NCI-H2227 (cell line): ENCODE measurements around the gene TIGIT.

Source experiments
- DNase-seq: peaks from one replicate; lab custom pipeline; 2025; ENCODE audit not compliant: unreplicated experiment; lab: John Stamatoyannopoulos, UW

Gene TIGIT

DNA sequence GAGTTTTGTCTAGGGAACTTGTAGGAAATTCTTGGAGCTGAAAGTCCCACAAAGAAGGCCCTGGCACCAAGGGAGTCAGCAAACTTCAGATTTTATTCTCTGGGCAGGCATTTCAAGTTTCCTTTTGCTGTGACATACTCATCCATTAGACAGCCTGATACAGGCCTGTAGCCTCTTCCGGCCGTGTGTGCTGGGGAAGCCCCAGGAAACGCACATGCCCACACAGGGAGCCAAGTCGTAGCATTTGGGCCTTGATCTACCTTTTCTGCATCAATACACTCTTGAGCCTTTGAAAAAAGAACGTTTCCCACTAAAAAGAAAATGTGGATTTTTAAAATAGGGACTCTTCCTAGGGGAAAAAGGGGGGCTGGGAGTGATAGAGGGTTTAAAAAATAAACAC is 15.0 kb downstream of the TIGIT start:
- no peak for DNase-seq

DNA sequence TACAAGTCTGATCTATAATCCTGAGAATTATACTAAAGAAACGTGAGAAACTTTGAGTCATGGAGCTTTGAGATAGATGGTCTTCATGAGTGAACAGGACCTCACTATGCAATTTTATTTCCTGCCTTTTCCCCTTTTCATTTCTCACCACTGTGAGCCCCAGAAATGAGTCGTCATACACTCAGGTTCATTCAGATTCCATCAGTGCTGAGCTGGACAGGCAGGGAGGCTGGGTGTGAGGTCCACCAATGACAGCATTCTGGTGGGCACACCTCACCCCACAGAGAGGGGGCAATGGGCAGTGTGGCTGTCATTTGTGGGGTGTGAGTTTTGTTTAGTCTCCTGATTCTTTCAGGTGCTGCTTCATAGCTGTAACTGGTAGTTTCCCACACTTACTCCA is 16.9 kb downstream of the TIGIT start:
- DNase-seq = no peak

DNA sequence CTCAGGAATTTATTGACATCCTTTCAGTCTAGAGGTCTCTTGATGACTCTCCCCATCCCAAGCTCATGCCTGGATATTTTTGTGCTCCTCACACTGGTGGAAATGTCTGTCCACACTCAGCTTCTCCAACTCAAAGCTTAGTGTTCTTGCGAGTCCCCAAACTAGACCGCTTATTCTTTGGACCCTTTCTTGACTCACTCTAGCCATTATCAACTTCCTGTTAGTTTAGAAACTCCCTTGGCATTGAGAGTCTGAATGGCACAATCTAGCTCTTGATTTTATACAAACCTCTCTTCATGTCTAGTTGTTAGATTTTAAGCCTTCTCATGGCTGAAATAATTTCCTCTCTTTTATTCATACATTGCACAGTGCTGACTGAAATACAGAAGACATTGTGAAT is 19.6 kb downstream of the TIGIT start:
- DNase-seq = no peak

DNA sequence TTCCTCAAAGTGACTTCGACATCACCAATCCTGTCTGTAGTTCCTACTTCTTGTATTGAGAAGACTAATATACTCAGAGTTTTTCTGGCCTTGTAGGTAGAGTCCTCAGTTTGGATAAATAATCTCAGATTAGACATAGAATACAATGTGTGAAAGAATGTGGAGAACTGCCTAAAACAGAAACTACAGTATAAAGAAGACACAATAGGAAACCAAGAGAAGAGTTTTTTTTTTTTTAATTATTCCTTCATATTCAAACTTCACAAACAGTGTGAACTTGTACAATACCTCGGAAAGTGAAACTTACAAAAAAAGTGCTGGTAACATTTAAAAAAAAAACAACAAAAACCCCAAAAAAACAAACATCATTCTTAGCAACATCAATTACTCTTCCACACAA is 20.5 kb downstream of the TIGIT start:
- DNase-seq = no peak

DNA sequence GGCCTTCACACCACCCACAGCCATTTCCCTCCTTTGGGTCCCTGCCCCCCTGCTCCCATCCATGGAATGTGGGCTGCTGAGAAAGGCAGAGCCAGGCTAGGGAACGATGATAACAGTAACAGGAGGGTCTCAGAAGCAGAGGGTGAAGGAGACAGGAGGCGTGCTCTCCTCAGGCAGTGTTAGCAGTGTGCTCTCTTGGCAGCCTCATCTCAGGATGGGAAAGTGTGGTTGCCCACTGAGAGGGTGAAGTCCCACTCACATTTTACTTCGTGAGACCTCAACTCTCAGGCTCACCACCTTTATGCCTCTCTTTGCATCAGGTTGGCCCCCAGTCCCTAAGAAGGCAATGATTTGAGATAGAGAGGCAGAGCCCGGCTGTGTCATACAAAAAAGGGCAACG is 24.5 kb downstream of the TIGIT start:
- no peak for DNase-seq

DNA sequence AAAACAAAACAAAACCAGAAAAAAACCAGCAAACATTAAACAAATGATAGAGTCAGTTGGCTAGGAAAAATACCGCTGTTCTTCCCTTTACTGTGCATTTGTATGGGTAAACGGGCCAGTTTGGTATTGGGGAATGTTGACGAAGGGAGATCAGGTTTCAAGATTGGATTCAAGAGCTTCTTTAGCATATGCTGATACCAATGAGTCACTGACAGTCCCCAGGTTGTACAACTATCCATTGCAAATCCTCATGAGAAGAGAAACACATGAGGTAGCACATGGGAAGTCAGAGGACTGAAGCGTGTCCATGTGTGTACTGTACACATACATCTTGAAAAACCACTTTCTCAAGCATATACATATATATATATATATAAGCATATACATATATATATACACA is 25.6 kb downstream of the TIGIT start:
- DNase-seq = no peak

DNA sequence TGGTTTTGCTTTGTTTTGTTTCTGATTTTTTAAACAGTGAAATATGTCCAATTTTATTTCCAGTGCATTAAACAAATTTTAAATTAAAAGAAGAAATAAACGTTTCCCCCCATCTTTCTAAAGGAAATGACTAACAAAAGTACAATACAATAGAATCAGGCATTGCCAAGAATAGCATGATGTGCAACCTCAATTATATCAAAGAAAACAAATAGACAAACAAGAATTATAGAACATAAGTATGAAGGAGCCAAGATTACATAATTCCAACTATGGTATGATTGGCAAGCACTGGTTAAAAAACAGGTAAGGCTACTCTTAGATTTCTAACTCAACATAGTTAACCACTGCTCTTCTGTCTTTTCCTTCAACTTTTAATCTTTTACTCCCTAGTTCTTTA is 26.4 kb downstream of the TIGIT start:
- DNase-seq = no peak

DNA sequence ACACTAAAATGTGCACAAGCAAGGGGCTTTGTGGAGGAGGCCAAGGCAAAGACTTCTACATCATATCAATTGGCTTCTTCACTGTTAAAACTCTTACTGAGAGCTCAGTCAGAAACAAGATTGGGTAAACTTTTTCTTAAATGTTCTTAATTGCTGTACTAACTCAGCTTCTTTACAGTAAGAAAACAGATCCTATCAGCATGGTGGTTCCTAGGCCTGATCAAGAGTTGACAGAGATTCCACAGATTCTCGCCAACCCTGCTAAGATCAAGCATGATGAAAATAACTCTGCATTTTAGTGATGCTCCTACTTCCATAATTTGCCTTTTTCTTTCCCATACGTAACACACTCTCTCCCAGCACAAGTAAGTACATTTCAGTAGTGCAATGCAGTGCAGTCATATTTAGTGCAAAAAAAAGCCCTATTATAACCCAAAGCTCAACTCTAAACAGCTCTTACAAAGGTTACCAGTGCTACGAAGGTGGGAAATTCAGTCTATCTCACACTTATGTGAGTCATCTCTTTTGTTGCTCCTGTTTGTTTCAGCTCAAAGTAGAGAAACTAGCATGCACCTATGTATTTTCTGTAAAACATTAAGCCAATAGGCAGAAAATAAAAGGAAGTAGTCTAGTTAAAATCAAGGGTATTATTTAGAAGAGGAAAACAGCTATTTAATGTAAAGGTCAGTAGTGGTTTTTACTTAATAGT is 29.9 kb downstream of the TIGIT start:
- no peak for DNase-seq

DNA sequence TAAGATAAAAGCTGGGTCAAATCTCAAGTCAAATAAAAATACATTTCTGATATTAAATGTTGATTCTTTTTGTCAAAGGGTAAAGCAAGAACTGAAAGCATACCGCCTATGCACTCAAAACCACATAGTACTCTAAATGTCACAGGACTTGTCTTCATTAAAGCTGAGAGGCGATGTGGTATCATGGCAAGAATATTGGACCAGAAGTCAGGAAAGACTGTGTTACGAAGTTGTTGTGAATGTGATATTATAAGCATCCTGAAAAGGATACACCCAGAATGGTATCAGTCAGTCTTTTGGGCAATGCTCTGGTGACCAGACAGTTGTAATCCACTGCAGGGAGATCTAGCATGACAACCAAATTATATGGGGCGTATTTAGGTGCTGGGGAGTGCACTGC is 33.8 kb downstream of the TIGIT start:
- DNase-seq = no peak

DNA sequence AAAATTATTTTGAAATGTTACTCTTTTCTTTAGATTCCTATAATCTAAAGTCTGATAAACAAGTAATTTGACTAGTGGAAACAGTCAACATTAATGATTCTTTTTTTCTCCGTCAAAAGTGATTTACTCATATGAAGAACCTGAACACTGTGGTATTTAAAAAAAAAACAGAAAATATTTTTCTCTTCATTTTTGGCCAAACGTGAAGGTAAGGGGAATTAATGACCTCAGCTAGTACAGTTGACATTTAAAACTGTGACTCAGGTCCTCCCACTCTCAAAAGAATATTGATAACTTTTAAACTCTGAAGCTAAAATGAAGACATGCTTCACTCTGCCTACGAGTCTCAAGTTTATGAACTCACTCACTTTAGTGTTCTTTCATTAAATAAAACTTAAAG is 34.5 kb downstream of the TIGIT start:
- no peak for DNase-seq

DNA sequence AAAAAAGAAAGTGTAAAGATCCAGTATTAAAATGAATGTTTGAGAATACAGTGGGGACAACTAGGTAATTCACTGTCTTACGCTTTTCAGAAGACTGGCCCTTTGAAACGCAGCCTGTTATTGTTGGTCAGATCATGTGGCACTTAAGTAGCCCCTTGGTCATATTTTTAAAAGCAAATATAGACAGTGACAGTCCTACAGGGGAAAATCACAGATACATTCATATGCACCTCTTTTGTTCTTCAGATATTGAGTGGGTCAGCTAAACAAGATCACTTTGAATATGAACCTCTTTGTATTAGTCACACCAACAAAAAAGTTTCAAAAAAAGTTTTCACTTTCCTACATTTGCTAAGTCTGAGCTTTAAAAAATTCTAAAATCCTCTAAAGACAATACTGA is 36.0 kb downstream of the TIGIT start:
- DNase-seq = no peak

DNA sequence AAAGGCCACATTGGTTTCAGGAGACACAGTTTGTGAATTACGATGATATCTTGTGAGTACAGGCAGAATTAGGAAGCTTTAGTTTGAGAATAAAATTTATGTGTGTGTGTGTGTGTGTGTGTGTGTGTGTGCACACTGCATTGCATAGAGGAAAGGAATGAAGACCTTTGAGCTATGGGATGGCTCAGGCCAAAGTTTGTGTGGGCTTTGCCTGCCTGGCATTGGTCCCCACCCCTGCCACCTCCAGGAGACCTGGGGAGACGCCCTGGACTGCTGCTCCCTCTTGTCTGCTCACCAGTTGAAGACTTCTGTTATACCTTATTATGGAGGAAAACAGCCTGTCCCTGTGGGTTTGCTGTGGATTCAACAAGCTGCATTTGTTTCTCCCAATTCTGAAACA is 37.2 kb downstream of the TIGIT start:
- no peak for DNase-seq

DNA sequence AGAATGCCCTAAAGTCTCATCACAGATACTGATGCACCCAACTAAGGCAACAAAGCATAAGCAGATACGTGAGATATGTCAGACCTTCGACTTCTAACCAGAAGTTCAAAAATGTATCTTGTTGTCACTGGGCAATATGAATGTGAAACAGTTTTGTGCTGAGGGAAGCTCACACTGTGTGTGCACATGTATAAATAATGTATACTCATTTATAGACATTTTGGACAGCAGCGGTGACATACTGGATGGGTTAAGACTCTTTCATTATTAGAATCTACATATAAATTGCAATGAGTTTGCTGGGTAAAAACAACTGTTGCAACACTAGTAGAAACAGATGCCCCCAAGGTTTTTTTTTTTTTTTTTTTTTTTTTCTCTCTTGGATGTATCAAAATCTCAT is 37.9 kb downstream of the TIGIT start:
- no peak for DNase-seq

DNA sequence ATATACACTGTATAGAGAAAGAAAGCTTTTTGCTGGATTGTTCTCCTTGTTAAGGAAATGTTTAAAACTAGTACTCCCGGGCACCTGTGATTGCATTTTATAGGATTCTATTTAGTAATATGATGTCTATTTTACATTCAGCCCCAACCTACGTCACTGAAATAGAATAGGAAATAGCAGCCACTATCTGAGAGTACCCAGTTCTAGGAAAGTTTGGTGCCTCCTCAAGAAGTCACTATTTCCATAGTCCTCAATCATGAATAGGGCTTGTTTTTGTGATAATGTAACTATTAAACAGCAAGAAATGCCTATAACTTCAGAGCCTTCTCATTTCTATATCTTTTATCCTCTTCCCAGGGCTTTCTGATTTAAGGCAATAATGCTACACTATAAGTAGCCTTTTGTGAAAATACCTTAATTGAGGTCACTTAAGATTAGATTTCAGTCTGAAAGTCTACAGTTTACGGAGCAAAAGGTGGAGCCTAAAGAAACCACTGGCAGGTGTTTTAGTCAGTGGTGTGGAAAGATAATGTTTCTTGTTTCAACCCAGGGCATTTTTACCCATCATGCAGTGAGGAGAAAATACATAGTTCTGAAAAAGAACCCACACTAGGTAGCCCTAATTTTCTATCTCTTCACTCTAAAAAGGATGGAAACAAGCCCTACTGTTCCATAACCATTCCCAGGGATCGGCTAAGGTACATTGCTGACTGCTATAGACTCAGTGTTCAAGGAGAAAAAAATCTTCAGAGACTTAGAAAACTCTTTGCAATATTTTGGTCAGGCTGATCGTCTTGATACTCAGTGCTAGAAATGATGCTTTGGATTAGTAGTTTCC is 38.7 kb downstream of the TIGIT start:
- no peak for DNase-seq

DNA sequence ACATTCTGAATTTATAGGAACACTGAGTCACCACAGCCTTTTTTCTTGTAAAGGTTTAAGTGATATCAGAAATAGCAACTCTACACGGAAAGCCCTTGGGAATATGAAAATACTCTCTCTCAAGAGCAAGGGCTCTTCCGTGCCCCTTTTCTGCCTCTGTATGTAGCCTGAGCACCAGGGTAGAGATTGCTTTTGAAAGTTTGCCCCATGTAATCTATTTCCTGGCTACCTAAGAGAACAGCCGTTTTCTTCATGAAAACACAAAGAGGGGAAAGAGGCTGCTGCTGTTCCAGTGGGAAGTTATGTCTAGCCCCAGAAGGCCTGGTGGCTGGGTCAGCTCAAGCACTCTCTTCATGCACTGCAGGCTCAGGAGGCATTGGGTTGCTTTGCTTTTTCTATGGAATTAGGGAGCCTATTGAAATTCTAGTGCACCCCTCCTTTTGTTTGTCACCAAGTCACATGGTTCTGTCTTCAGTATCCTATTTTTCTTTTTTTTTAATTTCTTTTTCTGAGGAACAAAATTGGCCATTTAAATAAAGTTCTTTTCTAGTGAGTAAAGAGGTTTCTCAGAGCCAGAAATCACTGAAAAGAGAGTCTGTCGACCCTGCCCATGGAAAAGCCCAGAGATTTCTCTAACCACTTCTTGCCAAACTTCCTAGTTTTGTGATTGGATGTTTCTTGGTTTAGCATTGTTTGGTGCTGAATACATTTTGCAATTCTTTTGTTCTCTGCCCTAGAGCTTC is 39.5 kb downstream of the TIGIT start:
- DNase-seq = no peak

DNA sequence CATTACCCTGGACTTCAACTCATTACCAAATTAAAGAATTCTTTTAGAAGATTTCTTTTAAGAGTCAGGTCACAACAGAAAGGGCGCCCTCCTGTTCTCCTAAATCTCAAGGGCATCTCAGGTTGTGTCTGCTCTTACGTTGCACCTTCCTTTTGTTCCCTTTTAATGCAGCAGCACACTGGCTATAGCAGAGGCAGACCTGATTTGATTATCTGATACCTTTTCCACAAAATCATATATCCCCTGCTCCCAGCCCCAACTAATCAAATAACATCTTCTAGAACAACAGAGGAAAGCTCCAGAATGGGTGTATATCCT is 40.1 kb downstream of the TIGIT start:
- DNase-seq = no peak

DNA sequence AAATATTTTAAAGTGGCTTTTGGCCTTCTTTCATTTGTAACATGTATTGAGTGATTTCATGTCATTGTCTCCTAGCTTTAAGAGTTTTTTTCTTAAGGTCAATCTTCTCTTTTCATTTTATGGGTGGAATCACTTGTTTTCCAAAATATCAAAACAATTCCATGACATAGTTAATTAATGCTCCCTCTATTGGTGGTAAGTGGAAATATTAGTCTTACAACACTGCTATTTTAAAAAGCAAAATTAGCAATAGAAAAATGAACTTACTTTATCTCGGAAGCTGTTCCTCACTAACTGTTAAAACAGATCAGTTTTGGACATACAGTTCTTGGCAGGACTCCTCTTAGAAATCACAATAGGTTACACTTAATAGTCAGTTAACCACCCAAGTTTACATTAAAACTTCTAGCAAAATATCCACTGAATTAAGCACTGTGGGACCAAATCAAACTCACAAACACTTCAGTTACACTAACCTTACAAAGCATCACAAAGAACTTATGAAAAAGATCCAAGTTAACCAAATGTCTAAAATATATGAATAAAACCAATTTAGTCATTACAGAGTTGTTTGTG is 42.4 kb downstream of the TIGIT start:
- DNase-seq = no peak

DNA sequence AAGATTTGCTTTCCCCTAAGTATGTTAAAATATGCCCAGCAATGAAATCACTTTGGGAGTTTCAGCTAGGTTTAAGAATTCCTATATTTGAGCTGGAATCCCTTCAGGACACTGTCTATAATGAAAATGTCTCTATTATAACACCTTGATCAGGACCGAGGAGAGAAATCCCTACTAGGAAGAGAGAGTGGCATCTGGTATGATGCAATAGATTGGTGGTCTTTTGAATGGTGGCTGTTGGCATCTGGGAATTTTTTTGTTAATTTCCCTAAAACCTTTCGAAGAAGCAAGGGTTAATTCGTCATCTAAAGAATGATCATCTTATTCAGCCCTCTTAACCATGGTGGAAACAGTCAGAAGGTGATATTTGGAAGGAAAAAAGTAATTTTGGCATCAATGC is 43.0 kb downstream of the TIGIT start:
- no peak for DNase-seq

DNA sequence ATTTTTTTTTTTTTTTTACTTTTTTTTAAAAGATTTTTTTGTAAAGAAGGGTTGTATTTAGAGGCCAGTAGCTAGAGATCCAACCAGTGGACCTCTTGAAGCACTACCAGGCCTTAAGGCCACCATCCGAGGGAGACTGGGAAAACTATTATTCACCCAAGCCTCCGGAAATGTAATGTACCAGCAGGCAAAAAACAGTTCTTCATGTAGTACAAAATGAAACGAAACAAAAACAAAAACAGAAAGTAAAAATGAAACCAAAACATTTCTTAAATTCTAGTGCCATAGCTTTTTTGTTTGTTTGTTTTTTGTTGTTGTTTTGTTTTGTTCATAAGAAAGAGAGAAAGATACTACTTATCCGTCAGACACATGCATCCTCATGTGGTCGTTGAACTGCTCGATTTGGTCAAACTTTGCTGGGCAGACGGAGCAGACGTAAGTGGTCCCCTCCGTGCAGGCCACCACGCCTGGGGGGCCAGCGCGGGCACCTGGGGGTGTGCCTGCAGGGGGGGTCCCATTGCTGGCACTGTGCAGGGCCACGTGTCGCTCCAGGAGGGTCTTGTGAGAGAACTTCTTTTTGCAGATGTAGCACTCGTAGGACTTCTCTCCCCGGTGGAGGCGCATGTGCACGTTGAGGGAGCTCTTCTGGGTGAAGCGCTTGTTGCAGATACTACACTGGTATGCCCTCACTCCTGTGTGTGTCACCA is 45.0 kb downstream of the TIGIT start:
- no peak for DNase-seq

DNA sequence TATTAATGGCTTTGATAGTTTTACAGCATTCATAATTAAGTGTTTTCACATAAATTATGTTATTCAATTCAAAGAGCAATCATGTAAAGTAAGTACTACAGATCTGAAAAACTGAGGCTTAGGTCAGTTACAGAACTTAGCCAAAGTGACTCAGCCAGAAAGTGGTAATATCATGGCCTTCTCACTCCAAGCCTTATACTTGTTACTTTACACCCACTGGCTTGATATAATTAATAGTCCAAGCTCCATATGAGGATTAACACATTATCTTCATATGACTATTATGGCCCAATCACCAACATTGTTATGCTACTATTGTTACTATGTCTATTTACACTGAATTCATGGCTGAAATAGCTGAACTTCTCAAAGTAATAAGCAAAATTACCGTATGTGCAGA is 50.7 kb downstream of the TIGIT start:
- DNase-seq = no peak

DNA sequence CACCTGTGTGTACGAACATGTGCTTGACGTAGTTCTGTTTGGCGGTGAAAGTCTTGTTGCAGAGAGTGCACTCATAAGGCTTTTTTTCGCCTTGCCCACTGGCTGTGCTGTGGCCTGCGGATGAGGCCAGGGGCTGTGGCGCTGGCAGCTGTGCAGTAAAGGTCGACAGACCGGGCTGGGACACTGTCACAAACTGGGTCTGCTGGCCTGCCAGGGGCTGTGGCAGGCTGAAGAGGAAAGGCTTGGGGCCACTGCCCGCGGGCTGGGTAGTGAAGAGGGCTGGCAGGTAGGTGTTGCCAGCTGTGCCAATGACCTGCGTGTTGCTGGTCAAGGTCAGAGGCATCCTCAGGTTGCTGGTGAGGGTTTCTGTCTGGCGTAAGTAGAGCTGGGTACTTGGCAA is 56.4 kb downstream of the TIGIT start:
- no peak for DNase-seq
